Right ventricle myocardium inferior (tissue), 1 donor: ENCODE measurements around the gene HIVEP3. TPM values are rescaled to one million over a fixed set of nuclear protein-coding genes. Genes with fewer than 3 reads are reported as not detected.

Experiments used
- ATAC-seq: fragments of 200-7000 bp; cut with Tn5 transposase; one replicate; pipeline ENCODE4 v1.9.1; 2020; ENCODE audit warnings: mild to moderate bottlenecking, moderate library complexity
- DNase-seq: peaks from one replicate; pipeline ENCODE4 v3.0.0; 2021; ENCODE audit errors: missing footprints
- intact Hi-C: fragments of 100-400 bp; cut with DNase I; formaldehyde crosslinking; loops from one replicate; pipeline ENCODE4 v1.11.0; 2022
- total RNA-seq: library from RNA; stranded (reverse); fragmentation: NEBNext Ultra II Directional; extraction: Animal tissue kit (Norgen Biotek cat#: 25700); gene quantifications from one replicate; pipeline ENCODE4 v1.2.1, GENCODE V29; 2021
- donor health status: DM: no; HTN: yes; CAD: no; lungs with severe emphysema.

Gene HIVEP3
- total RNA-seq, 1 donor from 2014 or later = 6.5 TPM

GRCh38 chr1:41766041-41766440, 152.7 kb downstream of the HIVEP3 start:
- DNase-seq (no peak), ATAC-seq (no peak)
- intact Hi-C loops = loop anchor here (10.0 kb wide), 1 partner anchor 79 kb away; no protein-coding TSS in a partner anchor

DNA sequence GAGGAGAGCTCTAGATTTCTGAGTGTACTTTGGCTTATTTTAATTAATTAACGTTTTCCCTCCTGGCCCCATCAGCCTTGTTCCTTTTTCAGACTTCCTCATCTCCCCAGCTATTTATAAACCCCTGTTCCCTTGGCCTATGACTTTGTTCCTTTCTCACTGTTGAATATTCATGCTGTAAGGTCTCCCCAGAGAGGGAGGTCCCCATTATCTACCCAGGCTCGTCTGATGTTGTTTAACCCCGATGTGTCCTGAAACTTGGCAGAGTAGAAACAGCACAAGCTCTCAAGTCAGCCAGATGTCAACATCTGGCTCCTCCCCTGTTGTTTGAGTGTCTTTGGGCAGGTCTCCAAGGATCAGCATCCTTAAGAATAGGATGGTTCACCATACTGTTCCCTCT, 153.6 kb downstream of the HIVEP3 start:
- ATAC-seq = peak; percentile 62
- intact Hi-C loops = loop anchor here (10.0 kb wide), 1 partner anchor 80 kb away; no protein-coding TSS in a partner anchor
- no peak for DNase-seq

GRCh38 chr1:41764656-41765055, 154.1 kb downstream of the HIVEP3 start:
- DNase-seq = no peak
- ATAC-seq = peak; percentile 18
- intact Hi-C loops = loop anchor here (10.0 kb wide), 1 partner anchor 80 kb away; no protein-coding TSS in a partner anchor

DNA sequence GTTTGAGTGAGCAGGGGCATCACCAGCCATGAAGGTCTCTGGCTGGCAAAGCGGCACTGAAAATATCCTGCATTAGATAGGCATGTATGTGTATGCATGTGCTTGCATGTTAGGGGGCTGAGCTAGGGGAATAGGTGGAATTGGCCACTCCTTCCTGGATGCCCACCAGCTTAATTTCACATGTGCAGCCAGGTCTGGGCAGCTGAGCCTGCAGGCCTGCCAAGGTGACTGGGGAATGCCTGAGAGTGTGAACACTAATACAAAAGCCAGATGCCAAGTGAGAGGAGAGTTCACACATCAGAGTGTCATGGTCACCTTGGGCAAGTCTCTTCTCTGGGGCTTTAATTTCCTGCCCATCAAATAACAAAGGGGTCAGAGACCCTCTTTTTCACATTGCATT, 155.9 kb downstream of the HIVEP3 start:
- intact Hi-C loops = loop anchor here (10.0 kb wide), 1 partner anchor 82 kb away; no protein-coding TSS in a partner anchor
- ATAC-seq (no peak), DNase-seq (no peak)

GRCh38 chr1:41762251-41762650, 156.5 kb downstream of the HIVEP3 start:
- no peak for DNase-seq
- intact Hi-C loops = loop anchor here (10.0 kb wide), 1 partner anchor 83 kb away; no protein-coding TSS in a partner anchor
- no peak for ATAC-seq

DNA sequence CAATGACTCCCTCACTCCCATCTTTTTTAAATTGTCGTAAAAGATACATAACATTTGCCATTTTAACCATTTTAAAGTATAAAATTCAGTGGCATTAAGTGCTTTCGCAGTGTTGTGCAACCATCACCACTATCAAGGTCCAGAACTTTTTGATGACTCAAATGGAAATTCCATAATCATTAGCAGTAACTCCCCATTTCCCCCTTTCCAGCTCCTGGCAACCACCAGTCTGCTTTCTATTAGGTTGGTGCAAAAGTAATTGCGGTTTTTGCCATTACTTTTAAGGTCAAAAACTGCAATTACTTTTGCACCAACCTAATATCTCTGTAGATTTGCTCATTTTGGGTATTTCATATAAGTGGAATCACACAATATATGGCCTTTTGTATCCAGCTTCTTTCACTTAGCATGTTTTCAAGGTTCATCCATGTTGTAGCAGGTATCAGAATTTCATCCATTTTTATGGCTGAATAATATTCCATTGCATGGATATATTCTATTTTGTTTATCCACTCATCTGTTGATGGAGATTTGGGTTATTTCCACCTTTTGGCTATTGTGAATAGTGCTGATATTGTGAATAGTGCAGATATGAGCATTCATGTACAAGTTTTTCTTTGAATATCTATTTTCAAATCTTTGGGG, 159.7 kb downstream of the HIVEP3 start:
- intact Hi-C loops = no loop called here
- ATAC-seq (no peak), DNase-seq (no peak)

GRCh38 chr1:41758500-41758899, 160.2 kb downstream of the HIVEP3 start:
- ATAC-seq (no peak), DNase-seq (no peak)
- intact Hi-C loops = no loop called here

- intact Hi-C loops = no loop called here
- ATAC-seq (no peak), DNase-seq (peak; percentile 35)
Observed at GRCh38 chr1:41754540-41754939, 164.2 kb downstream of the HIVEP3 start.

- intact Hi-C loops = no loop called here
- ATAC-seq (no peak), DNase-seq (peak; percentile 34)
Observed at GRCh38 chr1:41752514-41753170, 166.1 kb downstream of the HIVEP3 start.

DNA sequence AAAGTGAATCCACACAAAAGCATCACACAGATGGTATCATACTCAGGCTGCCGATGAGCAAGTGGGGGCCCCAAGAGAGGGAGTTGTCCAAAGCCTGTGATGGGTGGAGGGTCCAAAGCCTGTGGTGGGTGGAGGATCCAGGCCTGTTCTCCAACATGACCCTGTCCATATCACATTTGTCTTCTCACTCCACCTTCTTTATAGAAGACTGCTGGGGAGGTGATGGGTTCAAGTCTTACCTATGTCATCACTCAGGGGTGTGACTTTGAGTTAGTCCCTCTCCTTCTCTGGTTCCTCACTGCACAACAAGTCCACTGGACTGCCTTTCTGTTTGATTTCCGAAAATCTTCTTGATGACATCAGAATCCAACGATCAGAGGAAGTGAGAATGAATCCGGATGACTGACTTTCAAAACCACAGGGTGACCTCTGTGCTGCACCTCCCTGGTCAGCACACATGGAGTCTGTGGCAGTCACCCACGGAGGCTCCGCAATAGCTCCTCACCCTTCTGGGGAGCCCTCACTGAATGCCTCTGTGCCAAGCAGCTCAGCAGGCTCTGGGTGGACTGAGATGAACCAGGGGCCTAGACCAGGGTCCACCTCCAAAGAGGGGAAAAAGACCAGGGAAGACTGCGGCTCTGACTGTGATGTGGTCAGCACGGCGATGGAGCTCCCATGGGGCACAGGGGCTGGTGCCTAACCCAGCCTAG, 166.8 kb downstream of the HIVEP3 start:
- peak; percentile 60 for DNase-seq
- intact Hi-C loops = no loop called here
- peak; percentile 70 for ATAC-seq

- intact Hi-C loops = no loop called here
- peak; percentile 7 for DNase-seq
- no peak for ATAC-seq
Observed at GRCh38 chr1:41749991-41750745, 168.6 kb downstream of the HIVEP3 start.

- intact Hi-C loops = no loop called here
- DNase-seq (no peak), ATAC-seq (no peak)
Observed at GRCh38 chr1:41745022-41745421, 173.7 kb downstream of the HIVEP3 start.

- DNase-seq (no peak), ATAC-seq (no peak)
- intact Hi-C loops = no loop called here
Observed at GRCh38 chr1:41743366-41743765, 175.4 kb downstream of the HIVEP3 start.

DNA sequence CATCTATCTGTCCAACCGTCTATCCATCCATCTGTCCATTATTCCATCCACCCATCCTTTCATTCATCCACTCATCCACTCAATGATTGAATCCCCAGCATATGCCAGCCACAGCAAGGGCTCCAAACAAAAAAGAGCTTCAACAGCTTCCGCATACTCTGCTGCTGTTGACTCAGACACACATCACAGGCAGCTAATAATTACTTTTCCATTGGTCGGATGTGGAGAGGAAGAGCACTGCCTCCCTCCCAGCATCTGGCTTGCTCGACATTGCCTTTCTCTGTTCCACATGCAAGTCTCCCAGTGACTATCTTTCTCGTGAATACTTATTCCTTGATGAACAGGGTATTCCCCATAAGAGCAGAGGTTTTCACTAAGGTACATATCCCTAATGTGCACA, 176.5 kb downstream of the HIVEP3 start:
- ATAC-seq = no peak
- DNase-seq = no peak
- intact Hi-C loops = no loop called here

- no peak for ATAC-seq
- intact Hi-C loops = no loop called here
- DNase-seq = no peak
Observed at GRCh38 chr1:41741244-41741643, 177.5 kb downstream of the HIVEP3 start.

DNA sequence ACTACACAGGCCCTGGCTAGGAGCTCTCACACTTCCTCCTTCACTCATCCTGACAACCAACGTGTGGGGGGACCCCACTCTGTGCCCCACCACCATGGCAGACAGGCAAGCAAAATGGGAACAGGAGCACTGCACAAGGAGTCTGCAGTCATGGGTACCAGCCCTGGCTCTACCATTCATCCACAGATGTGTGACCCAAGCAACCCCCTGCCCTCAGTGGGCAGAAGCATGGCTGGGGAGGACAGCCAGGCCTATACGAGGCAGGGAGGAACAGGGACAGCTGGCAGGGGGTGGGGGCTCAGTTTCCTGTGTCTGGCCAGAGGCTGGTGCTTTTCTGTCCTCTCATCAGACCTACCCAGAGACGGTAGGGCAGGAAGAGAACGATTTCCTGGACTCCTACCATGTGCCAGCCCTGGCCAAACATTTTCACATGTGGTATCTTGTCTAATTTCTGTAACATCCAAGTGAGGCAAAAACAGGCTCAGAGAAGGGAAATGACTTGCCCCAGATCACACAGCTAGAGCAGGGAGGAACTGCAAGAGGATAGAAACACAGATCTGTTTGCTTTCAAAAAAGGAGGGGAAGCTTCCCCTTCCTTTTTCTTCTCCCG, 178.0 kb downstream of the HIVEP3 start:
- ATAC-seq = peak; percentile 14
- no peak for DNase-seq
- intact Hi-C loops = no loop called here

DNA sequence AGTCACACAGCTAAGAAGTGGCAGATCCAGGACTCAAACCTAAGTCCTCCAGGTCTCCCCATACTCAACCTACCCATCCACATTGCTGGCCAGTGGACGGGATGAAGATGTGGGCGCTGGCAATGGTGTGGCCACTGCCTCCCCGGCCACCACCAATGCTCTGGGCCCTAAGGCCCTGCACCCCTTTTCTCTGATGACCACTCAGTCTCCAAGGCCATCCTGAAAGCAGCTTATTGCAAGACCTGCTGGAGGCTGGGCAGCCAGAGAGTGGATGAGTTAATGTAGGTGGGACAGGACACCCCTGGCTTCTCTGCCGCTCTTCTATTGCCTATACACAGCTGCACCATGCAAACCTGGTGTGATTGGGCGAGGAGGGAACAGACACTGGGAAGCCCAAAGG, 178.7 kb downstream of the HIVEP3 start:
- no peak for ATAC-seq
- no peak for DNase-seq
- intact Hi-C loops = no loop called here

DNA sequence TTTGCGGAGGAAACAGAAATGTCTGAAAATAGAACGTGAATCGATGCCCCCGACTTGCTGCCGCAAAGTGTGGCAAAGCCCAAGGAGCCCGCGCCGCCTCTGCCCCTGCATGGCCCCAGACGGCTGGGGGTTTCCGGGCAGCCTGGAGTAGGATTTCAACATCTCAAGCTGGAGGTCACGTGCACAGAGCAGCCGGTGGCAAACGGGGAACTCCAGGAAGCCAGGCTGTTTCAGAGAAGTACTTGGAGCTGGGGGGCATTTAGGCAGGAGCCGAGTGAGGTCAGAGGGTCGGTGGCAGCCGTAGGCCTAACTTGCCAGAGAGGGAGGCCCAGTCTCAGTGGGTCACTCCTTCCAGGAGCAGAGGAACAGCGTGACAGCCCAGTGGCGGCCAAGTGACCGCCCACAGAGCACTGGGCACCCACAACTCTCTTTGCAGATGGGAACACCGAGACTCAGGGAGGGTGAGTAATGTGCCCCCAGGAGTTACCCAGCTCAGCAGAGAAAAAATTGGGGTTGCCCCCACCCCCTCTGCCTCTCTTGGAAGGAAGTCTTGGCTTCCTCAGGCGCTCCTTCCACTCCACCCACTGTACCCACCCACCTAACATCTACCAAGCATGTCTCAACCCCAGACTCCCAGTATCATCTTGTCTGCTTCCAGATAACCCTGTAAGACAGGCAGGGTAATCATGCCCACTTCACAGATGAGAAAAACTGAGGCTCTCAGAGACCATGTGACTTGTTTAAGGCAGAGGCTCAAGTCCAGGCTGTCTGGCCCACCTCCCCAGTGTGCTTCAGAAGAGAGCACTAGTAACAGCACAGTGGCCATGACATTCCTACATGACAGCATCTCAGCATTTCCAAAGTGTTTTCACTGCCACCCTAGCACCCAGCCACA, 179.4 kb downstream of the HIVEP3 start:
- intact Hi-C loops = no loop called here
- DNase-seq = peak; percentile 89
- peak; percentile 56 for ATAC-seq
